Esophagus (tissue), 2 donors: Measurements from ENCODE around the gene OR1I1. TPM values are rescaled to one million over a fixed set of nuclear protein-coding genes. Genes with fewer than 3 reads are reported as not detected.
"Not testable (repeated sequence)": the region's sequence is repeated elsewhere in the genome, so short reads cannot be mapped to it uniquely, and the experiment has no call there.

Experiments used
- H3K27ac ChIP-seq, 2 donors: one replicate each; pipeline ENCODE4 v1.5.1; 2013; ENCODE audit warnings: low read depth in 2 of 2, mild to moderate bottlenecking in 2 of 2, inconsistent platforms in 1 of 2, low read length in 1 of 2, moderate library complexity in 1 of 2
- H3K27me3 ChIP-seq, 2 donors: one replicate each; pipeline ENCODE4 v1.6.1; 2013; ENCODE audit warnings: low read length in 2 of 2, control low read depth in 1 of 2, mild to moderate bottlenecking in 1 of 2; ENCODE audit not compliant: insufficient read depth in 2 of 2, control insufficient read depth in 1 of 2
- H3K36me3 ChIP-seq, 2 donors: one replicate each; pipeline ENCODE4 v1.6.1; 2013; ENCODE audit warnings: low read length in 1 of 2; ENCODE audit not compliant: control insufficient read depth in 2 of 2, insufficient read depth in 2 of 2
- H3K4me1 ChIP-seq, 2 donors: one replicate each; pipeline ENCODE4 v1.6.1; 2013; ENCODE audit warnings: low read length in 1 of 2; ENCODE audit not compliant: control insufficient read depth in 2 of 2, insufficient read depth in 2 of 2
- H3K4me3 ChIP-seq, 2 donors: one replicate each; pipeline ENCODE4 v1.5.1; 2013; ENCODE audit warnings: low read length in 2 of 2, mild to moderate bottlenecking in 2 of 2, low read depth in 1 of 2, moderate library complexity in 1 of 2
- H3K9me3 ChIP-seq, 2 donors: one replicate each; pipeline ENCODE4 v1.6.1; 2013; ENCODE audit warnings: mild to moderate bottlenecking in 2 of 2, low read depth in 1 of 2, low read length in 1 of 2, moderate library complexity in 1 of 2; ENCODE audit not compliant: control insufficient read depth in 2 of 2, insufficient read depth in 1 of 2
- WGBS, 2 donors: extraction: QIAGEN DNeasy Blood & Tissue Kit; methylation state at CpG; one replicate each; pipeline ENCODE4 v1.1.7; 2013; 5-methylcytosine and 5-hydroxymethylcytosine counted together
- polyA plus RNA-seq, 2 donors: library from polyadenylated mRNA; stranded (reverse); fragments of 200-250 nt; gene quantifications; one replicate each; pipeline ENCODE4 v1.2.3, GENCODE V29; 2013
- donor health status: healthy with polysubstance abuse.
- donor health status: Bipolar disorder and iron deficiency.

OR1I1 gene
- polyA plus RNA-seq, 2 donors: not detected

DNA sequence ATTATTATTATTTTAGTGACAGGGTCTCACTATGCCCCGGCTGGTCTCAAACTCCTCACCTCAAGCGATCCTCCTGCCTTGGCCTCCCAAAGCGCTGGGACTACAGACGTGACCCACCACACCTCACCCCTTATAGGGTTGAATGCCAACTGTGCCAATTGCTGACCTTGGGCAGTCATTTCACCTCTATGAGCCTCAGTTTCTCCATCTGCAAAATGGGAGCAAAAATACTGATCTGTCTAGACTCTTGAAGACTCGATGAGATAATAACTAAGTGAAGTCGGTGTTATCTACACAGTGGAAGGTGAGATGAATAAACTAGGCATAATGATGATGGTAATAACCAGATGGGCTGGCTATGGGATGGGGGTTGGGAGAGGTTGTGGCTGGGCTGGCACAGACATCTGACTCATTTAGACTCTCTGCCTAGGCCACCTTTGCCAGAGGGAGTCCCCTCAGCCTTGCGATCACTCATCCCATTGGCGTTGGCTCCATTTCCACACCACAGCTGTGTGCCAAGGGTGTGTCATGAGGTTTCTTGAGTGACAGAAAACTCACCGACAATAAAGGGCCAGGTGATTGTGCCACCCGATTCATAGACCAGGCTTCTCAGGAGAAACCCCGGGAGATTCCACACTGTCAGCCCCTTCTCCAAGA lies 33.0 kb upstream of the OR1I1 start, which contains the start of gene CASP14:
Gene CASP14, plus strand, starts transcription at position 596 of the 657 bp plus-strand sequence. CDS start 2,772 bp downstream, outside the sequence.
- no peak within 1 kb of the TSS for H3K4me3 ChIP-seq
- H3K27me3 ChIP-seq: no peaks in the 10 kb centered on the region
- 73 to 80% methylated on average over 11 of the region's 11 CpGs for WGBS, 2 donors
- peaks cover 0 to 5% of the 10 kb centered on the region in 2 donors for H3K4me1 ChIP-seq
- H3K27ac ChIP-seq: no peak within 1 kb of the TSS
- no peaks in the 10 kb centered on the region for H3K36me3 ChIP-seq
- no peaks in the 10 kb centered on the region for H3K9me3 ChIP-seq

DNA sequence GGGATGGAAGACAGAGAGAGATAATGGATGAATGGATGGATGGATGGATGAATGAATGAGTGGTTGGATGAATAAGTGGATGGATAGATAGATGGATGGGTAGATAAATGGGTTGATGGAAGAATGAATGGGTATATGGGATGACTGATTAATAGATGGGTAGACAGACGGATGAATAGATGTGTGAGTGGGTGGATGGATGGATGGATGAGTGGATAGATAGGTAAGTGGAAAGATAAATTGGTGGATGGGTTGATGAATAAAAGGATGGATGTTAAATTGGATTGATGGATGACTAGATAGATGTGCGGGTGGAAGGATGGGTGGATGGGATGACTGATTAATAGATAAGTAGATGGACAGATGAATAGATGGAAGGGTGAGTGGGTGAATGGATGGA lies 31.4 kb upstream of the OR1I1 start:
- H3K27me3 ChIP-seq: peaks cover 0 to 3% of the 10 kb centered on the region in 2 donors
- H3K4me1 ChIP-seq: peaks cover 0 to 5% of the 10 kb centered on the region in 2 donors
- H3K9me3 ChIP-seq: no peaks in the 10 kb centered on the region
- WGBS, 2 donors: 89 to 91% methylated on average over 2 of the region's 2 CpGs
- no peak overlapping the region for H3K4me3 ChIP-seq
- H3K36me3 ChIP-seq: no peaks in the 10 kb centered on the region
- H3K27ac ChIP-seq: no peak overlapping the region

DNA sequence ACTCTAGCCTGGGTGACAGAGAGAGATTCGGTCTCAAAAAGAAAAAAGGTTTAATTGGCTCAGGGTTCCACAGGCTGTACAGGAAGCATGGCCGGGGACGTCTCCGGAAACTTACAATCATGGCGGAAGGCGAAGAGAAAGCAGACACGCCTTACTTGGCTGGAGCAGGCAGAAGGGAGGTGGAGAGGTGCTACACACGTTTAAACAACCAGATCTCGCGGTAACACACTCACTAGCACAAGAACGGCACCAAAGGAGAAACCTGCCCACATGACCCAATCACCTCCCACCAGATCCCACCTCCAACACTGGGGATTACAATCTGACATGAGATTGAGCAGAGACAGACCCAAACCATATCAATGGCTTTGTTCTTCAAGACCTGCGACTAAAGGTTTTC lies 20.0 kb upstream of the OR1I1 start:
- Histone ChIP-seq H3K4me1 (no peaks in the 10 kb centered on the region), H3K27ac (no peak overlapping the region), H3K27me3 (peaks cover 0 to 5% of the 10 kb centered on the region in 2 donors), H3K36me3 (no peaks in the 10 kb centered on the region), H3K4me3 (no peak overlapping the region), H3K9me3 (no peaks in the 10 kb centered on the region)
- WGBS, 2 donors: 80 to 87% methylated on average over 12 of the region's 12 CpGs

DNA sequence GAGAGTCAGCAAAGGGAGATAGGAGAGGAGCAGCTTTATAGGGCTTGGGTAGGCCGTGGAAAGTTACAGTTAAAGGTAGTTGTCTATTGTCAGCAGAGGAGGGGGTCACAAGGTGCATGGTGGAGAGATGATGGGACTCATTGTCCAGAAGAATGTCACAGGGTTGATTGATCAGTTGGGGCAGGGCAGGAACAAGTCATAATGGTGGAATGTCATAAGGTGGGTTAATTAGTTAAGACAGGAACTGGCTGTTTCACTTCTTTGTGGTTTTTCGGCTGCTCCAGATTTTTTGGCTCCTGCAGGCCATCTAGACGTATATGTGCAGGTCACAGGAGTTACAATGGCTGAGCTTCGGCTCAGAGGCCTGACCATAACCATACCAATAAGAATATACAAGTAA lies 11.6 kb upstream of the OR1I1 start:
- H3K9me3 ChIP-seq, H3K4me1 ChIP-seq, H3K36me3 ChIP-seq, H3K27me3 ChIP-seq, H3K4me3 ChIP-seq, H3K27ac ChIP-seq: not testable (repeated sequence)
- 60 to 71% methylated on average over 4 of the region's 4 CpGs for WGBS, 2 donors

DNA sequence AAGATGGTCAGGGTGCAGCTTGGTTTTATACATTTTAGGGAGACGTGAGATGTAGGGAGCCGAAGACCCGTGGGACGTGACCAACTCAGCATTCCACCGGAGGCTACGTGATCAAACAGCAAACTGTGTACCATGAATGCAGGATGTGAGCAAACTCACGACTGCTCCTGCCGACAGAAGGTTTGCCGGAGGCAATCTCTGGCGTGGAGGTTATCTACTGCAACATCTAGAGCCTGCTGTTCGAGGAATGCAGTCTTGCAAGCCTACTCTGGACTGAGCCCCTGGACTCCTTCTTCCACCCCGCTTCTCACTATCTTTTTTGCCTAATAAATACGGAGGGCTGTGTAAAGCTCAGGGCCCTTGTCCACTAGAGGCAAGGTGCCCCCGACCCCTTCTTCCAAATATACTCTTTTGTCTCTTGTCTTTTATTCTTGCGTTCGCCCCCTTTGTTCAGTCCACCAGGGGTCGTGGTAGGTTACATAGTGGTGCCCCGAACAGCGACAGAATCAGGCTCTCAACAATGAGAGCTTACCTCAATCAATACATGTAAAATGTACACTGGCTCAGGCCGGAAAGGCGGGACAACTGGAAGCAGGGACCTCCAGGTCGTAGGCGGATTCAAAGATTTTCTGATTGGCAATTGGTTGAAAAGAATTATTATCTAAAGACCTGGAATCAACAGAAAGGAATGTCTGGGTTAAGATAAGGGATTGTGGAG lies 8.9 kb upstream of the OR1I1 start:
- no peak overlapping the region for H3K4me3 ChIP-seq
- H3K9me3 ChIP-seq: no peaks in the 10 kb centered on the region
- H3K4me1 ChIP-seq: no peaks in the 10 kb centered on the region
- no peak overlapping the region for H3K27ac ChIP-seq
- H3K27me3 ChIP-seq: no peaks in the 10 kb centered on the region
- no peaks in the 10 kb centered on the region for H3K36me3 ChIP-seq
- WGBS, 2 donors: 67% methylated on average over 23 of the region's 23 CpGs

DNA sequence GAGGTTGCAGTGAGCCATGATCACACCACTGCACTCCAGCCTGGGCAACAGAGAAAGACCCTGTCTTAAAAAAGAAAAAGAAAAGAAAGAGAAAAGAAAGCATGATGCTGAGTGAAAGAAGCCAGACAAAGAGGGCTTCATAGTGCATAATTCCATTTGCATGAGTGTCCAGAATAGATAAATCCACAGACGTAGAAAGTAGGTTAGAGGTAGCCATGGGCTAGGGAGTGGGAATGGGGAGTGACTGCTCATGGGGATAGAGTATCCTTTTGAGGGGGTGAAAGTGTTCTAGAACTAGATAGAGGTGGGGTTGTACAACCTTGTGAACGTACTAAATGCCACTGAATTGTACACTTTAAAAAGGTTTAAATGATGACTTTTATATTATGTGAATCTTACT lies 7.6 kb upstream of the OR1I1 start:
- H3K27me3 ChIP-seq: no peaks in the 10 kb centered on the region
- no peak overlapping the region for H3K27ac ChIP-seq
- H3K36me3 ChIP-seq: no peaks in the 10 kb centered on the region
- 66 to 69% methylated on average over 2 of the region's 2 CpGs for WGBS, 2 donors
- no peaks in the 10 kb centered on the region for H3K9me3 ChIP-seq
- no peaks in the 10 kb centered on the region for H3K4me1 ChIP-seq
- no peak overlapping the region for H3K4me3 ChIP-seq

DNA sequence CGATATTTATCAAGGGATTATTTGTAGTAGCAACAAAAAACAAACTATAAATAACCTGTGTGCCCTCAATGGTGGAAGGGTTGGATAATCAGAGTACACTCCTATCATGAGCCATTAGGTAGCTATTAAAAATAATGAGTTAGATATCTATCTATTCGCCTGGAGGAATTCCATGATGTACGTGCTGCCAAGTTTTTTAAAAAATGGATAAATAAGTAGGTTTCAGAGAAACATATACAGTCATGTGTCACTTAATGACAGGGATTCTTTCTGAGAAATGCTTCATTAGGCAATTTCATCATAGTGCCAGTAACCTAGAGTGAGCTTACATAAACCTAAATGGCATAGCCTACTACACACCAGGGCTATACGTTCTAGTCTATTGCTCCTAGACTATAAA lies 6.2 kb upstream of the OR1I1 start:
- H3K36me3 ChIP-seq: no peaks in the 10 kb centered on the region
- WGBS, 2 donors: 76 to 78% methylated on average over 4 of the region's 4 CpGs
- H3K4me3 ChIP-seq: no peak overlapping the region
- H3K27me3 ChIP-seq: no peaks in the 10 kb centered on the region
- no peaks in the 10 kb centered on the region for H3K4me1 ChIP-seq
- no peaks in the 10 kb centered on the region for H3K9me3 ChIP-seq
- no peak overlapping the region for H3K27ac ChIP-seq

DNA sequence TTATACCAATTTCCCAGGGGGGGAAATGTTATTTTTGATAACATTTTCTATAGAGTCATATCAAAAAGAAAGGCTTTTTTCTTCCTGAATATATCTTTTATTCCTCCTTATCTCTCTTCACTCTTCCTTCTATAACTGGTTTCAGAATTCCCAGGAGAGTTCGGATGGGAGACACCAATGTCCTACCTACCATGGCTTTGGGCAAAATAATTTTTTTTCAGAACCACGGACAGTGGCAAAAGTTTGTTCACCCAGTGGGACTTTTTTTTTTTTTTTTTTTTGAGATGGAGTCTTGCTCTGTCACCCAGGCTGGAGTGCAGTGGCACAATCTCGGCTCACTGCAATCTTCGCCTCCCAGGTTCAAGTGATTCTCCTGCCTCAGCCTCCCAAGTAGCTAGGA lies 2.0 kb upstream of the OR1I1 start:
- not testable (repeated sequence) for H3K27me3 ChIP-seq

DNA sequence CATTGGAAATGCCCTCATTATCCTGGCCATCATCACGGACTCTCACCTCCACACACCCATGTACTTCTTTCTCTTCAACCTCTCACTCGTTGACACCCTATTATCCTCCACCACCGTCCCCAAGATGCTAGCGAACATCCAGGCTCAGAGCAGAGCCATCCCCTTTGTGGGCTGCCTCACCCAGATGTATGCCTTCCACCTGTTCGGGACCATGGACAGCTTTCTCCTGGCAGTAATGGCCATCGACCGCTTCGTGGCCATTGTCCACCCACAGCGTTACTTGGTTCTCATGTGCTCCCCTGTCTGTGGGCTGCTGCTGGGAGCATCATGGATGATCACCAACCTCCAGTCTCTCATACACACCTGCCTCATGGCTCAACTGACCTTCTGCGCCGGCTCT lies 5.2 kb downstream of the OR1I1 start:
- no peaks in the 10 kb centered on the region for H3K9me3 ChIP-seq
- WGBS, 2 donors: 77 to 78% methylated on average over 11 of the region's 11 CpGs
- no peaks in the 10 kb centered on the region for H3K36me3 ChIP-seq
- H3K27me3 ChIP-seq: no peaks in the 10 kb centered on the region
- H3K27ac ChIP-seq: no peak overlapping the region
- no peaks in the 10 kb centered on the region for H3K4me1 ChIP-seq
- no peak overlapping the region for H3K4me3 ChIP-seq

More for the DNA sequence above, 2.0 kb upstream of the OR1I1 start:
- 53 to 65% methylated on average over 4 of the region's 4 CpGs for WGBS, 2 donors
- not testable (repeated sequence) for H3K36me3 ChIP-seq, H3K27ac ChIP-seq, H3K4me3 ChIP-seq, H3K9me3 ChIP-seq, H3K4me1 ChIP-seq
